GM18498 (cell line): ENCODE measurements around the gene DCAF10.
"Not testable (repeated sequence)": the region's sequence is repeated elsewhere in the genome, so short reads cannot be mapped to it uniquely, and the experiment has no call there.

Source experiments
- ATAC-seq: cut with Tn5 transposase; IDR thresholded peaks from one replicate; pipeline ENCODE4 v1.9.1; 2021; ENCODE audit warnings: mild to moderate bottlenecking, moderate library complexity; ENCODE audit not compliant: unreplicated experiment

Gene DCAF10, protein sequence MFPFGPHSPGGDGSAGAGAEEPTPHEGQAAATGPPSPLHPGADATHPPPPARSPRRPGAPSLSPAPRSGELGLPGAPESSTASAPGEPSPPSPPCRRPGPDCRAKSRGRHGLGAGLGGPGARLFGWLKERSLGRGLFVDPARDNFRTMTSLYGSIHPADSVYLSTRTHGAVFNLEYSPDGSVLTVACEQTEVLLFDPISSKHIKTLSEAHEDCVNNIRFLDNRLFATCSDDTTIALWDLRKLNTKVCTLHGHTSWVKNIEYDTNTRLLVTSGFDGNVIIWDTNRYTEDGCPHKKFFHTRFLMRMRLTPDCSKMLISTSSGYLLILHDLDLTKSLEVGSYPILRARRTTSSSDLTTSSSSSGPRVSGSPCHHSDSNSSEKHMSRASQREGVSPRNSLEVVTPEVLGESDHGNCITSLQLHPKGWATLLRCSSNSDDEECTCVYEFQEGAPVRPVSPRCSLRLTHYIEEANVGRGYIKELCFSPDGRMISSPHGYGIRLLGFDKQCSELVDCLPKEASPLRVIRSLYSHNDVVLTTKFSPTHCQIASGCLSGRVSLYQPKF

DNA sequence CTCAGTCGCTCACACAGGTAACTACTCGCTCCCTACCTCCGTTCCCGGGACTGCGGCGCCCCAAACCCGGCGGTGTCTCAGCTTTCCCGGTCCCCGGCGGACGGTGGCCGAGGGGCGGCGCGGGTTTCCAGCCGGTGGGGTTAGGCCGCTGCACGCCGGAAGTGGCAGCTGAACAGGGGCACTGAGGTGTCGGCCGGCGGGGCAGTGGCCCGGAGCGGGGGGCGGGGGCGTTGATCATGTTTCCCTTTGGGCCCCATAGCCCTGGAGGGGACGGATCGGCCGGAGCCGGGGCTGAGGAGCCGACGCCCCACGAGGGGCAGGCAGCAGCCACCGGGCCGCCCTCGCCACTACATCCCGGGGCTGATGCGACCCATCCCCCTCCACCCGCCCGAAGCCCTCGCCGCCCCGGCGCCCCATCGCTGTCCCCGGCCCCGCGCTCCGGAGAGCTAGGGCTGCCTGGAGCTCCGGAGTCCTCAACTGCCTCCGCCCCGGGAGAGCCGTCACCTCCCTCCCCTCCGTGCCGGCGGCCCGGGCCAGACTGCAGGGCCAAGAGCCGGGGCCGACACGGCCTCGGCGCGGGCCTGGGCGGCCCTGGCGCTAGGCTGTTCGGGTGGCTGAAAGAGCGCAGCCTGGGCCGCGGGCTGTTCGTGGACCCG is at the start of gene DCAF10:
Gene DCAF10, plus strand, starts transcription at position 167 of the 656 bp plus-strand sequence. Its CDS starts 70 bp downstream, at position 237.
- peak; percentile 75 for ATAC-seq

DNA sequence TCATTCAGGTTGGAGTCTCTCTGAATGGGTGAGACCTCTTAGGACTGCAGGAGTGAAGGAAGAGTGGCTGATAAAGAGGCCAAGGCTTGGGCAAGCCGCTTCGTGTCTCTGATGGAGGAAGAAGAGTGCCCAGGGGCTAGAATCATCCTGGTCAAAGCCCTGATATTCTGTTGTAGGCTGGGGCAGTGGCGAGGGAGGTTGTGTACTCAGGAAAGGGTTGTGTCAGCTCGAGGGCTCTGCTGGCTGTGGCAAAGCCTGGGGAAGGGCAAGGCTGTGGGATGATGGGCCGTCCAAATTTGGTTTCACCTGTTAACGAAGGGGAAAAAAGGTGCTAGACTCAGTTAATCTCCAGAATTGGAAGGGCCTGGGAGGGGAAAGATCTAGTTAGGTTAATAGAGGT is 49.4 kb upstream of the DCAF10 start:
- no peak for ATAC-seq

DNA sequence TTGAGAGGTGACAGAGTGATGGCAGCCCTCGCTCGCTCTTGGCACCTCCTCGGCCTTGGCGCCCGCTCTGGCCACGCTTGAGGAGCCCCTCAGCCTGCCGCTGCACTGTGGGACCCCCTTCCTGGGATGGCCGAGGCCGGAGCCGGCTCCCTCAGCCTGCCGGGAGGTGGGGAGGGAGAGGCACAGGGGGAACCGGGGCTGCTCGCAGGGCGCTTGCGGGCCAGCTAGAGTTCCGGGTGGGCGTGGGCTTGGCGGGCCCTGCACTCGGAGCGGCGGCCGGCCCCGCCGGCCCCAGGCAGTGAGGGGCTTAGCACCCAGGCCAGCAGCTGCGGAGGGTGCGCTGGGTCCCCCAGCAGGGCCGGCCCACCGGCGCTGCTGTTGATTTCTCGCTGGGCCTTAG is 48.9 kb upstream of the DCAF10 start:
- not testable (repeated sequence) for ATAC-seq

DNA sequence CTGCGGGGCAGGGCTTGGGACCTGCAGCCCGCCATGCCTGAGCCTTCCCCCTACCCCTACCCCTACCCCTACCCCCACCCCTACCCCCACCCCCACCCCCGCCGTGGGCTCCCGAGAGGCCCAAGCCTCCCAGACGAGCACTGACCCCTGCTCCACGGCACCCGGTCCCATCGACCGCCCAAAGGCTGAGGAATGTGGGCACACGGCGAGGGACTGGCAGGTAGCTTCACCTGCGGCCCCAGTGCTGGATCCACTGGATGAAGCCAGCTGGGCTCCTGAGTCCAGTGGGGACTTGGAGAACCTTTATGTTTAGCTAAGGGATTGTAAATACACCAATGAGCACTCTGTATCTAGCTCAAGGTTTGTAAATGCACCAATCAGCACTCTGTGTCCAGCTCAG is 48.5 kb upstream of the DCAF10 start:
- not testable (repeated sequence) for ATAC-seq

DNA sequence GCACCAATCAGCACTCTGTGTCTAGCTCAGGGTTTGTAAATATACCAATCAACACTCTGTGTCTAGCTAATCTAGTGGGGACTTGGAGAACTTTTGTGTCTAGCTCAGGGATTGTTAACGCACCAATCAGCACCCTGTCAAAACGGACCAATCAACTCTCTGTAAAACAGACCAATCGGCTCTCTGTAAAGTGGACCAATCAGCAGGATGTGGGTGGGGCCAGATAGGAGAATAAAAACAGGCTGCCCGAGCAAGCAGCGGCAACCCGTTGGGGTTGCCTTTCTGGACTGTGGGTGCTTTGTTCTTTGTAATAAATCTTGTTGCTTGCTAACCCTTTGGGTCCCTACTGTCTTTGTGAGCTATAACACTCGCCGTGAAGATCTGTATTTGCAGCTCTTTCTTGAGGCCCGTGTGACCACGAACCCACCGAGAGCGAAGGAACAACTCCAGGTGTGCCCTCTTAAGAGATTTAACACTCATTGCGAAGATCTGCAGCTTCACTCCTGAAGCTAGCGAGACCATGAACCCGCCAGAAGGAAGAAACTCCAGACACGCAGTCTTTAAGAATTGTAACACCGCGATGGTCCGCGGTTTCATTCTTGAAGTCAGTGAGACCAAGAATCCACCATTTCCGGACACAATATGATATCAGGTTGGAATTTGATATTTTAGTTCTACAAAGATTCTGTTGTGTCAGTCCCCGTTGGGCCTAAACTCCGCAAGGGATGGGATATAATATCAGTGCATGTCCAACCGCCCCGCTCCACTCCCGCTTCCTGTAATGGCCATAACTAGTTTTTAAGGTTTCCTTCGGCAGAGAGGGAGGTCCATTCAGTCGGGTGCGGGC is 47.7 kb upstream of the DCAF10 start:
- no peak for ATAC-seq

DNA sequence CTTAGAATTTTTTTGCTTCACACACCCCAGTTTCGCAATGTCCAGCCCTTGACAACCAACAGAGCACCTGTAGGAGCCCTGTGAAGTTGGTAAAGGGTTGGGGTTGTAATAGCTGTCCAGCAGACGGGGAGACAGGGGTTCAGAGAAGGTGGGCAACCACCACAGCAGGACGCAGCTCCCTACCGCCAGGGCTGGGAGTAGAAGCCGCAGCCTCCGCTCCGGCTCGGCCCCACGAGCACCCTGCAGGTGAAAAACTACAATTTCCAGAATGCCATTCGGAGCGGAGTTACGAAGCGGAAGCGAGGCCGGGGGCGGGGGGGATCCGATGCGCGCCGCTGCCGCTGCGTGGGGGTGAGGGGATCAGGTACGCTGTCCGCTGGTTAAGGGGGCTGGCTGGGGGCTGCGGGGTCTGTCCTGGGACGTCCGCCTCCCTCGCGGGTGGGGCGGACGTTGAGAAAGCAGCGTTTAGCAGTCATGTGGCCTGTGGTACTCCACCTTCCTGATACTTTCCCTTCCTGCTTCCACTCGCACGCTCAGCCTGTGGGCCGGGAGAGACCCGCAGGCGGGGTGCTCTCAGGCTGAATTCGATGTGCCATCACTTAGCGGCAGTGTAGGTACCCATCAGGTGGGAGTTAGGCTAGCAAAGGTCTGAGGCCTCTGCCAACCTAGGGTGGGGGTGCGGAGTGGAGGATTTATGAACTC is 47.0 kb upstream of the DCAF10 start, which contains the start of gene TRMT10B:
Gene TRMT10B, plus strand, starts transcription at position 317 of the 702 bp plus-strand sequence. CDS start 8,127 bp downstream, outside the sequence.
- ATAC-seq = peak; percentile 94

DNA sequence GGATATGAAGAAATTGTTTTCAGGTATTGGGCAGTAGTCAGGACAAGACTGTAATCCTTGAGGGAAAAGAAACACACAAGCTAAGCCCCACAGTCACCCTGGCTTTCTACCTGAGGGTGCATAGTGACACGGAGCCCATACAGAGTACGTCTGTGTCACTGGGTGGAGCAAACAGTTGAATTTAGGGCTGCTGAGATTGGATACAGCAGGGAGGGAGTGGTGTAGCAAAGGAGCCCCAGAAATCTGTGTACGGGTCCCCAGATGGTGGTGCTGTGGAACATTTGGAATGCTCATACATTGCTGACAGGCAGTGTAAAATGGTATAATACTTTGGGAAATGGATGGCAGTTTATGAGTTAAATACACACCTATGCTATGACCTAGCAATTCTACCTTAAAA is 41.9 kb upstream of the DCAF10 start:
- no peak for ATAC-seq

DNA sequence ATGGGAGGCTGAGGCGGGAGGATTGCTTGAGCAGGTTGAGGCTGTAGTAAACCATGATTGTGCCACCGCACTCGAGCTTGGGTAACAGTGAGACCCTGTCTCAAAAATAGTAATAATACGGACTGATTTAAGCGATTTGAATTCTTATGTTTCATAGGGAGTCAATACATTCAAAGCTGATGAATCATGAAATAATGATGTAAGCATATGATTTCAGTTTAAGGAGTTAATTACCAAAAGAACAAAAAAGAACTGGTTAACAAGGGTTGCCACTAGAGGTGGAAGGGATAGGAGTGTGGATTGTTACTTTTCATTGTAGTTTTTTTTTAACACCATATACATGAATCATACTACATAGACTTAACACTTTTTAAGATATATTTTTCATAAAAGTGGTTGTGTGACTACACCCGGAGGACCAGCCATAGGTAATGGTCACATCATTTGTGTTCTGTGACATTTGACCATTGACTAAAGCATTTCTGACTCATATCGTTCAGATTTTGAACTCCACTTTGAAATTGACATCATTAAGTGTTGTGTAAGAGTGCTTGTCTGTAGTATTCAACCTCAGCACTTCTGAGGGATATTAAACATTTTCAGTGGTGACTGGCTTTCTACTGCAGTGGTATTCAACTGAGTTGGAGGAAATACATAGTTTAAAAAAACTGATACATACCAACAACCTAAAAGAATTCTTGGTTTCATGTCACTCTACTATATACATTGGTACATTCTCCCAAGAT is 40.0 kb upstream of the DCAF10 start:
- ATAC-seq = no peak

DNA sequence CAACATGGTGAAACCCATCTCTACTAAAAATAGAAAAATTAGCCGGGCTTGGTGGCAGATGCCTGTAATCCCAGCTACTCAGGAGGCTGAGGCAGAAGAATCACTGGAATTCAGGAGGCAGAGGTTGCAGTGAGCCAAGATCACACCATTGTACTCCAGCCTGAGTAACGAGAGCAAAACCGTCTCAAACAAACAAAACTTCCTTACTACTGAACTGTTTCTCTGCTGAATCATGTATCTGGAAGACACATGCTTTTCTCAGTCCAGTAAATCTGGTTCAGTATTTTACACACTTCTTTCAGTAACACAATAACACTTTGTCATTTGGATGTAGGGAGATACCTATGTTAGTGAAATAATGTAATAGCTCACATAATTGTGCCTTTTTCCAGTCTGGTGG is 39.1 kb upstream of the DCAF10 start:
- no peak for ATAC-seq

DNA sequence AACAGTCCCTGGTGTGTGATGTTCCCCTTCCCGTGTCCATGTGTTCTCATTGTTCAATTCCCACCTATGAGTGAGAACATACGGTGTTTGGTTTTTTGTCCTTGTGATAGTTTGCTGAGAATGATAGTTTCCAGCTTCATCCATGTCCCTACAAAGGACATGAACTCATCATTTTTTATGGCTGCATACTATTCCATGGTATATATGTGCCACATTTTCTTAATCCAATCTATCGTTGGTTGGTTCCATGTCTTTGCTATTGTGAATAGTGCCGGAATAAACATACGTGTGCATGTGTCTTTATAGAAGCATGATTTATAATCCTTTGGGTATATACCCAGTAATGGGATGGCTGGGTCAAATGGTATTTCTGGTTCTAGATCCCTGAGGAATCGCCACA is 35.3 kb upstream of the DCAF10 start:
- ATAC-seq = not testable (repeated sequence)

DNA sequence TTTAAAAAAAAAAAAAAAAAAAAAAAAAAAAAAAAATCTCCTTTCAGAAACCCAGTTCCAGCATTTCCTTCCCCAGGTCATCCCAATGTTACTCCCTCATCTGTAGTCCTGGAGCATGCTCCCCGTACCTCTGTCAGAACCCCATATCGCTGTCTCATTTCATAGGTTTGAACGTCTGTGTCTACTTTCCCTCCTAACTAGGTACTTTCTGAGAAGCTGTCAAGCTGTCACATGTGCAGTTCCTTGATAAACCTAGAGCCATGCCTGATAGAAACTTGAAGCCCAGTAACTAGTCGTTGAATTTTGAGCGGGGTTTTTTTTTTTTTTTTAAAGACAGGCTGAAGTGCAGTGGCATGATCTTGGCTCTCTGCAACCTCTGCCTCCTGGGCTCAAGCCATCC is 31.3 kb upstream of the DCAF10 start:
- ATAC-seq = no peak

DNA sequence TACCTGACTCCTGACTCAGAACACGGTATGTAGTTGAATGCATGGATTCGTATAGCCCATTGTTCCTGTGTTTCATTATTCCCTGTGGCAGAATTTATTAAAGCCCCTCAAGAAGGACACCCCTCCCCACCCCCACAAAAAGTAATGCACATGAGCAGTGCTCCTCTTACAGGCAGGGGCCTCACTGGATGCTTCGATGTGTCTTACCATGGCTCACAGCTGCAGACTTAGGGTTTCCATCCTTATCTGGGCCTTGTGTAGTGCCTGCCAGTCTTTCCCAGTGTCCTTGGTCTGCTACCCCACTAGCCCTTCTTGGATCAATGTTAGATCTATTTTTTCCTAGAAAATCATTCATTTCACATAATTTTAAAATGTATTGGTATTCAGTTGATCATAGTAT is 30.6 kb upstream of the DCAF10 start:
- ATAC-seq = no peak

DNA sequence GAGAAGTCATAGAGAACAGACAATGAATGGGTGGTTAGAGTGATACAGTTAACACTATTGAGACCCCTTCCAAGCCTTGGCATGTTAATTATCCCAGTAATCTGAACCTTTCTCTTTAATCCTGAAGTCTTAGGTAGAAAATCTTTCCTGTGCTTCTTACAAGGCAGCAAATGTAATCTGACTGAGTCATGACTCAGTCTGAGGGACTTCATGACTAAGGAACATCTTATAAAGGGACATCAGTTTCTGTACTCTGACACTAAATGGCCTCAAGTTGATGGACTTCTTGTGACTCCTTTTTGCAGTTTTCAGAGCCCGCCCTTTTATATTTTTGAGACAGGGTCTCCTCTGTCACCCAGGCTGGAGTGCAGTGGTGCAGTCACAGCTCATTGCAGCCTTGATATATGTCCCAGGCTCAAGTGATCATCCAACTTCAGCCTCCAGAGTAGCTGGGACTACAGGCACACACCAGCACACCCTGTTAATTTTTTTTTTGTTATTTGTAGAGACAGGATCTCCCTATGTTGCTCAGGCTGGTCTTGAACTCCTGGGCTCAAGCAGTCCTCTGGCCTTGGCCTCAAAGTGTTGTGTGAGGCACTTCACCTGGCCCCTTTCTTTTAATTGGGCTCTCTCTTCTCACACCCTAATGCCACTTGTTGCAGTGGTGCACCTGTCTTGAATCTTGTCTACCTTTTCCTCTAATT is 25.2 kb upstream of the DCAF10 start:
- ATAC-seq = no peak

DNA sequence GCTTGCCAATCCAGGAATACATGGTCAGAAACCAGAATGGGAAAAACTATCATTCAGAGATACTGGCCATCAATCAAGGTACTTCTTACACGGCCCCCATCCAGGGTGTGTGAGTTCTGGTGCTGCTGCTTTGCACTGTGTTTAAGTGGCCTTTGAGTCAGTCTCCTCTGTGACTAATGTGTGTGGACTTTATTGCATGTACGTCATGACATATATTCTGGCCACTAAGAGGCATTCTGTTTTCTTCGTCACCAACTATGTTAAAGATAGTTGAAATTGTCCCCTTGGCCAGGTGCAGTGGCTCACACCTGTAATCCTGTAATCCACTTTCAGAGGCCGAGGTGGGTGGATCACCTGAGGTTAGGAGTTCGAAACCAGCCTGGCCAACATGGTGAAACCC is 24.3 kb upstream of the DCAF10 start:
- ATAC-seq = no peak

DNA sequence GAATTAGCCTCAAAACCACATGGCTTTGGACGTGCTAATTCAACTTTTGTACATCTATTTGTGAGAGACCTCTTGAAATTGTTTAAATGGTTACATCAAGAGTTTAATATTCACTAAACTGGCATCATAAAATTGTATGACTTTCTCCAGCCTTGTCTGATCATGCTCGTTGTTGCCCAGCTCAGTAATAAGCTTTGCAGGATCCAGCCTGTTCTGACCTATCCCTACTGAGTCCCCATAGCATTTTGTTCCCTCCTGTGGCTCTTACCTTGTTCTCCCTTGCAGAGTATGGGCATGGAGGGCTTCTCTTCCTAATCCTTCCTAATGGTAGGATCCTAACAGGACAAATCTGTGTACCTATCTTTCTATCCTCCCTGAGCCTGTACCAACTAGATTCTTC is 22.1 kb upstream of the DCAF10 start:
- ATAC-seq = no peak

DNA sequence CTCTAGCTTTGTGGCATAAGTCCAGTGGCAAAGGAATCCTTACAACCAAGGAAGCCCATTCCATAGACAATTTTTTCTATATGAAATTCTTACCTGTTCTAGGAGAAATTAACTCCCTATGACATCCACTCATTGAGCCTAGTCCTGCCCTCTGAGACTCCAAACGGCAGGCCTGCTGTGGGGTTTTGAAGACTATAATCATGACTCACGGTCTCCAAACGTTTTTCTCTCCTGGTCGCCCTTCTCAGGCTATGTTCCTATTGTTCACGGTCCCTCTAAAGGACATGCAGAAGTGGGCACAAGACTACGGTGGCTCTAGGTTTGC is 16.3 kb upstream of the DCAF10 start:
- ATAC-seq = no peak

DNA sequence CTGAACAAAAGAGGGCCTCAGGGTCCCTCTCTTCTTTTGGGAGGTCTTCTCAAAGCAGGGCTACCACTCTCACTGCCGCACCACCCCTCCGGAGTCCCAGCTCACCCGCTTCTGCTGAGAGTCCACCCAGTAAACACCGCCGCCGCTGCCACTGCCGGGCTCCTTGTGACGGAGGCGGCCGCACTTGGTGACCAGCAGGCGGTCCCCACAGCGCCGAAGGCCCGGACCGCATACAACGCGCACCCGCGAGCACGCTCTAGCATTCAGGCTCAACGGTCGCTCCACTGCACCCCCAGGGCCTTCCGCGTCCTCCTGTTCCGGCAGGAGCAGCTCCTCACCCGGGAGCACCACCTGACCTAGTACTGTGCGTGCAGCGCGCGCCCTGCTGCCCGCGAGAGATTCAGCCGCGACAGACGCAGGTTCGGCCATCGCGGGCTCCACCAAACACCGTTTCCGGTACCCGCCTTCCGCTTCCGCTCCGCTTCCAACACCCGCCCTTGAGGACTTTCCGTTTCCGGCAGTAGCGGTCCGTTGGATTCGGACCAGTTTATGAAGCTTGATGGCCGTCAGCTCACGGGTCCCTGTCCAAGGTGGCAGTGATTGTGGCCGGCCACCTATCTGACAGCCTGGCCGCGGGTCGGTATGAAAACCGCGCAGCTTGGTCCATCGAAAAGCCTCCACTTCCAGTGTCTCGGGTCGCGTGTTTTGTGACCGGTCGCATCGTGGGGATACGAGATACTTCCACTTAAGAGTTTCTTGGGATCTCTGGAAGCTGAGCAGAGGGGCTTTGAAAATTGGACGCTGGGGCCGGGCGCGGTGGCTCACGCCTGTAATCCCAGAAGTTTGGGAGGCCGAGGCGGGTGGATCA is 15.7 kb upstream of the DCAF10 start, which contains the start of gene EXOSC3:
Gene EXOSC3, minus strand, starts transcription at position 449 of the 868 bp plus-strand sequence. Its CDS starts 20 bp downstream, at position 429.
- ATAC-seq = peak; percentile 93

DNA sequence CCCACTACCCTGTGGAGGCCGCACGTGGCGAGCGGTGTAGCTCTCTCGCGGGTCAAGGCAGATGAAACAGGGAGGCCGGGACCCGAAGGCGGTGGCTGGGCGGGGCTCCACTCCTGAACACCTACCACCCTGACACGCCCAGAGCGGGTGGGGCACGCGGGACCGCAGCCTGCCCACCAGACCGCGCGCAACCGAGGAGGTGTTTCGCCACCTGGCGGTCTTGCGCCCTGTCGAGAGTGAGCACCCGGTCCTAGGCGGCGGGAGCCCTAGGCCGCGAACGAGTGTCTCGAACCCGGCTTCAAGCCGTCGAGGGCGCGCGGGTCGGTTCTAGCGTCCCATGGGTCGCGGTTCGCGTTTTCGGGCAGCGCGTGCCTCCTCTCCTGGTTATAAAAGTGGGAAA is 13.5 kb upstream of the DCAF10 start:
- ATAC-seq = no peak
